GM19397 (cell line): ENCODE measurements around the gene LENG8.
"Not testable (repeated sequence)": the region's sequence is repeated elsewhere in the genome, so short reads cannot be mapped to it uniquely, and the experiment has no call there.

Experiments used
- ATAC-seq: cut with Tn5 transposase; IDR thresholded peaks from one replicate; pipeline ENCODE4 v1.9.1; 2021; ENCODE audit warnings: mild to moderate bottlenecking, moderate library complexity; ENCODE audit not compliant: unreplicated experiment

Gene LENG8

DNA sequence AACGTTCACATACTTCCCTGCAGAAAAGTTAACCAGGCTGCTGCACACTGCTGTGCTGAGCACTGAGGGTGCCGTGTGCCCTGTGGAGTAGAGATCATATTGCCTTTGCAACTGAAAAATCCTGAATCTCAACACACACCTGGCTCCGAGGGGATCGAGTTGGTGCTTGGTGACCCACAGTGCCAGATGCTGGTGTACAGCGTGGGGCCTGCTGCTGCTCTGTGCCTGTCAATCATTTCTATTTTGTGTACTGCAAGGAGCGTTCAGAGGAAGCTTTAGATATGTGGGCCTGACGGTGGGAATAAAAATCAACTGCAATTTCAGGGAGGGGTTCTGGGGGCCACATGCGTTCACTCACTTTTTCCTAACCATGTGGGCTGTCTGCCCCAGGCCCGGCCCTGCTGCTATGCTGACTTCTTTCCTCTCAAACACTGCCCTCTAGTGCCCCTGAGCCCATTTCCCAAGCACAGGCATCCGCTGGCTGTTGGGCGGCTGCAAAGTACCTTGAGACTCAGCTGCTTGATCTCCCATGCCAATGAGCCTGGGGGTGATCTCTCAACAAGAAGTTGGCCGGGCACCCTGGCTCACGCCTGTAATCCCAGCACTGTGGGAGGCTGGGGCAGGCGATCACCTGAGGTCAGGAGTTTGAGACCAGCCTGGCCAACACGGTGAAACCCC is 9.7 kb upstream of the LENG8 start:
- no peak for ATAC-seq

DNA sequence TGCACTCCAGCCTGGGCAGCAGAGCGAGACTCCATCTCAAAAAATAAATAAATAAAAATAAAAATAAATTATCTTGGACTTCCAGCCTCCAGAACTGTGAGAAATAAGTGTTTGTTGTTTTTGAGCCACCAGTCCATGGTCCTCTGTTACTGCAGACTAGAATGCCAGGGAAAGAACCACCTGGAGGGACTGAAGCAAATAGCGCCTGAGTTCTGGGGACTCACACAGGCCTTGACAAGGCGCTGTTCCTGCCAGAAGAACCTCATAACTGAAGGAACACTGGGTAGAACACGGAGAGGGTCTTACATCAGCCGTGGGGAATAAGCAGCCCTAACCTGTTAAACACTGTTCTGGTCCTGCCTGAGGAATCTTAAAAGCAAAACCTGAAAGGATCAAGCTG is 8.4 kb upstream of the LENG8 start:
- no peak for ATAC-seq

DNA sequence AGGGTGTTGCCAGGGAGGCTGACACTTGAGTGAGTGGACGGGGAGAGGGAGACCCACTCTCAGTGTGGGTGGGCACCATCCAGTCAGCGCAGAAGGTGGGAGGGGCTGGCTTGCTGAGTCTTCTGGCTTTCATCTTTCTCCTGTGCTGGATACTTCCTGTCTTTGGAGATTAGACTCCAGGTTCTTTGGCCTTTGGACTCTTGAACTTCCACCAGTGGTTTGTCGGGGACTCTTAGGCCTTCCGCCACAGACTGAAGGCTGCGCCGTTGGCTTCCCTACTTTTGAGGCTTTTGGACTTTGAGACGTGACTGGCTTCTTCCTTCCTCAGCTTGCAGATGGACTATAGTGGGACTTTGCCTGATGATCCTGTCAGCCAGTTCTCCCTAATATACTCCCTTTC is 4.3 kb upstream of the LENG8 start:
- no peak for ATAC-seq

DNA sequence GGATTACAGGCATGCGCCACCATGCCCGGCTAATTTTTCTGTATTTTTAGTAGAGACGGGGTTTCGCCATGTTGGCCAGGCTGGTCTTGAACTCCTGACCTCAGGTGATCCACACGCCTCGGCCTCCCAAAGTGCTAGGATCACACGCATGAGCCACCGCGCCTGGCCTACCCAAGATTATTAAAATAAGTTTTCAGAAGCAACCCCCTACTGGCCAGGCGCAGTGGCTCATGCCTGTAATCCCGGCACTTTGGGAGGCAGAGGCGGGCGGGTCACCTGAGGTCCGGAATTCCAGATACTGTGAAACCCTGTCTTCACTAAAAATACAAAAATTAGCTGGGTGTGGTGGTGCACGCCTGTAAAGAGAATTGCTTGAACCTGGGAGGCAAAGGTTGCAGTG is 2.6 kb upstream of the LENG8 start:
- ATAC-seq = not testable (repeated sequence)

DNA sequence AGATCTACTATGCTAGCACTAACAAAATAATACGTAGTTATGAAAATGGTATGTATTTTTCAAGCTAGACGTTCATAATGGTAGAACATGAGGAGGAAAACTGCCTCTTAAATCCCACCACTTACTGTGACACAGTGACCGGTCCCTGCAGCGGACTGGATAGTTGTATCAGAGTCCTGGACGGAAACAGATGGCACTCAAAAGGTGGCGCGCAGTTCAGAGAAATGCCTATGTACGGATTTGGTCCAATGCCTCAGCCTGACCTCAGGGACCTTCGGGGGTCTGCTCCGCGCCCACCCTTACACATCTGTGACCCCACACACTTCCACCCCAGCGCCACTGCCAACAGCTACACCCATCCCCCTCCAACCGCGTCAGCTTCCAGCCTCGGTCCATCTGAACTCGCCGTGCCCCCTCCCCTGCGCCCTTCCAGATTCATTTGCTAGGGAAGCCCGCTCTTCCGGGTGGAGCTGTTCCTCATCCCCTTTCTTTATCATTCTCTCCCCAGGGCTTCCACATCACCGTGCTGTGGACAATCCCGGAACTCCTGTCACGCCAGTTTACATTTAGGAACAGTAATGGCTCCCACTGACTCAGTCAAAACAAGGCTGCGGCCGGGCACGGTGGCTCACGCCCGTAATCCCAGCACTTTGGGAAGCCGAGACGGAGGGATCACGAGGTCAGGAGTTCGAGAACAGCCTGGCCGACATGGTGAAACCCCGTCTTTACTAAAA is 792 bp upstream of the LENG8 start:
- peak; percentile 1 for ATAC-seq

DNA sequence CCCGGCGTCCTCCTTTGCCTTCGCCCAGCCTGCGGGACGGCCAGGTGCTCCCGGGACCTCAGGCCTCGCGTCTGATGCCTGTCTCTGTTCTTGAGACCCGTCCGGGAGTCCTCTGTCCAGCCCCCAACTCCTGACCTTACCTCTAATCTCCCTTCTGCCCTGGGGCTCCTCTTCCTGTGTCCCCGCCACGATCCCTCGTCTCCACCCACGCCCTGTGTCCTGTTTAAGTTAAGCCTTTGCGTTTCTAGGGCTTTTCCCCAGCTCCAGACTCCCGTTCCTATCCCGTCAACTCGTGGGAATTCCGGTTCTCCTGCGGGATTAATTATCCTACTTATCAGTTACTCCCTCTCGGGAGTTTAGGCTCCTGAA is 686 bp downstream of the LENG8 start:
- ATAC-seq = no peak

DNA sequence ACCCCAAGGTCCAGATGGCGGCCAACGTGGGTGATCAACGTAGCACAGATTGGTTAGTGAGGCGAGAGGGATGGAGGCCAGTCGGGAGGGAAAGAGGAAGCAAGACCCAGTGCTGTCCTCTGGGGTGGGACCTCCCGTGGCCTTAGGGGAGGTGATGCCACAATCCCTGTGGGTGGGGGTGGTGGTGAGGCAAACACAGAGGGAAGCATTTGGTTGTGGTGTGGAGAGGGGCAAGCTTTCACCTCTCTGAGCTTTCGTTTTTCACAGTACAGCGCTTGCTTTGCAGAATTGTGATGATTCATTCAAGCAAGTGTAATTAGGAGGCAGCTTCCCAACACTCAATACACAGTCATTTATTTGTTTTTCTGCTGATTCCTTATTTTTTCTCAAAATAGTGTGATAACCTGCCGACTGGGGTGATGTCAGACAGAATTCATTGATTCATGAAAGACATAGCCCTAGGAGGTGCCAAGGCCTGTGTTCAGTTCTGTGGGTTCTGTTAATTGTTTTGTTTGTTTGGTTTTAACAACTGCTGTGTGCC is 2.4 kb downstream of the LENG8 start:
- ATAC-seq = no peak

DNA sequence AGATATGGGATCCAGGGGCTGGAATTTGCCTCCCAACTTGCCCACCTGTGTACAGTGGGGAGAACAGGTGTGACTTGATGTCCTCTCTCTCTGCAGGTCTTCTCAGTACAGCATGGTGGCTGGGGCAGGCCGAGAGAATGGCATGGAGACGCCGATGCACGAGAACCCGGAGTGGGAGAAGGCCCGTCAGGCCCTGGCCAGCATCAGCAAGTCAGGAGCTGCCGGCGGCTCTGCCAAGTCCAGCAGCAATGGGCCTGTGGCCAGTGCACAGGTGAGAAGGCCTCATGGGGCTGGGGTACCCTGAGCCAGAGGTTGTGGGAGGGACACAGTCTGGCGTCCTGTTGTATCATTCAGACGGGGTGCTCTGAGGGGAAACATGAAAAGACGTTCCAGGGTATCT is 3.0 kb downstream of the LENG8 start:
- ATAC-seq = no peak

DNA sequence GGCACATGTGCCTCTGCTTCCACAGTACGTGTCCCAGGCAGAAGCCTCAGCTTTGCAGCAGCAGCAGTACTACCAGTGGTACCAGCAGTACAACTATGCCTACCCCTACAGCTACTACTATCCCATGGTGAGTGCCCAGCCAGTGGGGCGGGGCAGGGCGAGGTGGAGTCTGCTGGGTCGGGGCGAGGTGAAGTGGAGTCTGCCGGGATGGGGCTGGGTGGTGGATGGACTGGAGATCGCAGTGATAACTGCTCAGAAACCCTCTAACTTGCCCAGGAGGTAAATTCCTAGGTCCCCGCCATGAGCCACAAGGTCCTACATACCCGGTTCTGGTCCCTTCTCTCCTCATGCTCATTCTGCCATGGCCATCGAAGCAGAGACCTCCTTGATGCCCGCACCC is 3.6 kb downstream of the LENG8 start:
- no peak for ATAC-seq

DNA sequence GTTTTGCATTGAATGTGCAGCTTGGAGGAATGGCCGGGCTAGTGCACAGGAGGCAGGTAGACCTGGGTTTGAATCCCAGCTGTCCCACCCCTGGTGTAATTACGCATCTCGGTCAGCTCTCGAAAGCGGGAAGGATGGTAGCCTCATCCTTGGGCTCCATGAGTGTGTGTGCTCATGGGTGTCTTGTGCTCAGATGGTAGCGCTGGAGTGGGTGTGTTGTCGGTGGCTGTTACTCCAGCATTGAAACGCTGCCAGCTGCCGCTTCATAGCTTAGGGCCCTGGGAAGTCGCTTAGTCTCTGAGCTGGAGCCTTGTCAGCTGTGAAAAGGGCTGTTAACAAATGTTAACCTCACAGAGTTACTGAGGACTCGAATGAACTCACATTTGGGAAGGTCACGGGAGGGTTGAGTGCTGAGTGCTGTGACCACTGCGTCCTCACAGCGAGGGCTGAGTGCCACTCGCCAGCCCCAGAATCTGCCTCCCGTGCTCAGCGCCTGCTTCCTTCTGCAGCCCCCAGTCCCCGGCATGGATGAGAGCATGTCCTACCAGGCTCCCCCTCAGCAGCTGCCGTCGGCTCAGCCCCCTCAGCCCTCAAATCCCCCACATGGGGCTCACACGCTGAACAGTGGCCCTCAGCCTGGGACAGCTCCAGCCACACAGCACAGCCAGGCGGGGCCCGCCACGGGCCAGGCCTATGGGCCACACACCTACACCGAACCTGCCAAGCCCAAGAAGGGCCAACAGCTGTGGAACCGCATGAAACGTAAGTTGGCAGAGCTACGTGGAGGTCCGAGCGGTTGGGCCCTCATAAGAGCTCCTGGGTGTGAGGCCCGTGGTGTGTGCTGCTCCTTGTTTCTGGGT is 5.2 kb downstream of the LENG8 start:
- no peak for ATAC-seq

DNA sequence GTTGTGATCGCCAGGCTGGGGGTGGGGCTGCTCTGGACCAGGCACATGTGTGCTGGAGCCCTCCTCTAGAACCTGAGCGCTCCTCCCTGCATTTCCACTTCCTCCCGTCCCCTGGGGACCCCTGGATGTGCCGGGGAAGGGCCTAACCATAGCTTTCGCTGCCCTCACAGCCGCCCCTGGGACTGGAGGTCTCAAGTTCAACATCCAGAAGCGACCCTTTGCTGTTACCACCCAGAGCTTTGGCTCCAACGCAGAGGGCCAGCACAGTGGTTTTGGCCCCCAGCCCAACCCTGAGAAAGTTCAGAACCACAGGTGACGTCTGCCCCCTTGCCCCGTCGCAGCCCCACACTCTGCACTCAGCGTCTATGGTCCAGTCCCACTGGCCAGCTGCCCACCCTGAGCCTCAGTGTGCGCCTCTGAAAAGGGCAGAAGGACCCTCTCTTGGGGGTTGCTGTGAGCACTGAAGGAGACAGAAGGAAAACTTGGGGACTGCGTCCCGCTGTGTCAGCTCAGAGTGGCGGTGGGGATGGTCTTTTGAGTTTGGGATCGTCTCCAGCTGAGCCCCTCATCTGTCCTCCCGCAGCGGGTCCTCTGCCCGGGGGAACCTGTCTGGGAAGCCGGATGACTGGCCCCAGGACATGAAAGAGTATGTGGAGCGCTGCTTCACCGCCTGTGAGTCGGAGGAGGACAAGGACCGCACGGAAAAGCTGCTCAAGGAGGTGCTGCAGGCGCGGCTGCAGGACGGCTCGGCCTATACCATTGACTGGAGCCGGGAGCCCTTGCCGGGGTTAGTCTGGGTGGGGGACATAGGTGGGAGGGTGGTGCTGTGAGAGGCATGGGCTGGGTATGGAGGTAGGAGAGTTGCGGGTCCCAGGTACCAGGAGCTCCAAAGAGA is 6.0 kb downstream of the LENG8 start:
- no peak for ATAC-seq

DNA sequence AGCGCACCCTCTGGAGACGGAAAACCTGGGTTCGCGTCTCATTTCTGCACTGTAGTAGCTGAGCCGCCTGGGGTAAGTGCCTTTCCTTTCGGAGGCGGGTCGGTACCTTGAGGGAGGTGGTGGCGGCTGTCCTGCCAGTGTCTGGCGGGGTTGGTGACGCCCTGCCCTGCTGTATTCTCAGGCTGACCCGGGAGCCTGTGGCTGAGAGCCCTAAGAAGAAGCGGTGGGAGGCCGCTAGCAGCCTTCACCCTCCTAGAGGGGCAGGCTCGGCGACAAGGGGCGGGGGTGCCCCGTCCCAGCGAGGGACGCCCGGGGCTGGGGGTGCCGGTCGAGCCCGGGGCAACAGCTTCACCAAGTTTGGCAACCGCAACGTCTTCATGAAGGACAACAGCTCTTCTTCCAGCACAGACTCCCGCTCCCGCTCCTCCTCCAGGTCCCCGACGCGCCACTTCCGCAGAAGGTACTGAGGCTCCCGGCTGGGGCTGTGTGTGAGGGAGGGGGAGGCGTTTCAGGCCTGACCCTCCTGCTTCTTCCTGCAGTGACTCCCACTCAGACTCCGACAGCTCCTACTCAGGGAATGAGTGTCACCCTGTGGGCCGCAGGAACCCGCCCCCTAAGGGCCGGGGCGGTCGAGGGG is 6.9 kb downstream of the LENG8 start:
- no peak for ATAC-seq

DNA sequence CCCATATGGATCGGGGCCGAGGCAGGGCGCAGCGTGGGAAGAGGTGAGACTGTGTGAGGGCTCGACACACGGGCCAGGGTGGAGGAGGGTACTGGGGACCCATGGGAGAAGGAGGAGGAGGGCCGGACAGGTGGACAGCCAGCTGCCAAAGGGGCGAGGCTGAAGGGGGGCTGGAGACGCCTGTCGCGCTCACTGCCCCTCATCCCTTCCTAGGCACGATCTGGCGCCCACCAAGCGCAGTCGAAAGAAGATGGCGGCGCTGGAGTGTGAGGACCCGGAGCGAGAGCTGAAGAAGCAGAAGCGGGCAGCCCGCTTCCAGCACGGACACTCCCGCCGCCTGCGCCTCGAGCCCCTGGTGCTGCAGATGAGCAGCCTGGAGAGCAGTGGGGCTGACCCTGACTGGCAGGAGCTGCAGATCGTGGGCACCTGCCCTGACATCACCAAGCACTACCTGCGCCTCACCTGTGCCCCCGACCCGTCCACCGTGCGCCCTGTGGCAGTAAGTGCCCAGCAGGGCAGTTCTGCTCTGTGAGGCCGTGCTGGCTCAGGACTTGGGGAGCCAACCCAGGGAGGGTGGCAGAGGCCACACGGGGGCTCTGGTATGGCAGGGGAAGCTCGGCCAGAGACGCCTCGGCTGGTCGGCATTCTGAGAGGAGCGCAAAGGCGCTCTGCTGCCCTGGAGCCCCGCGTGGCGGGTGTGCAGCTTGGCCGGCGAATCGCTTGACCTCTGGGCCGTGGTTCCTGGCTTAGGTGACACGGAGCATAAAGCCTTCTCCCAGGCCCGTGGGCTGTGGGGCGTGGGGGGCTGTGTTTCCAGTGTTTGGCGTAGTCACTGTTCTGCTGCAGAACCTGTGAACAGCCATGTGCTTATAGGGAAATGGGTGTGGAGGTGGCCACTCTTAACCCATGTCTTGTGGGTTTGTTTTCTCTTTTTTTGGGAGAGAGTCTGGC is 7.7 kb downstream of the LENG8 start:
- no peak for ATAC-seq

DNA sequence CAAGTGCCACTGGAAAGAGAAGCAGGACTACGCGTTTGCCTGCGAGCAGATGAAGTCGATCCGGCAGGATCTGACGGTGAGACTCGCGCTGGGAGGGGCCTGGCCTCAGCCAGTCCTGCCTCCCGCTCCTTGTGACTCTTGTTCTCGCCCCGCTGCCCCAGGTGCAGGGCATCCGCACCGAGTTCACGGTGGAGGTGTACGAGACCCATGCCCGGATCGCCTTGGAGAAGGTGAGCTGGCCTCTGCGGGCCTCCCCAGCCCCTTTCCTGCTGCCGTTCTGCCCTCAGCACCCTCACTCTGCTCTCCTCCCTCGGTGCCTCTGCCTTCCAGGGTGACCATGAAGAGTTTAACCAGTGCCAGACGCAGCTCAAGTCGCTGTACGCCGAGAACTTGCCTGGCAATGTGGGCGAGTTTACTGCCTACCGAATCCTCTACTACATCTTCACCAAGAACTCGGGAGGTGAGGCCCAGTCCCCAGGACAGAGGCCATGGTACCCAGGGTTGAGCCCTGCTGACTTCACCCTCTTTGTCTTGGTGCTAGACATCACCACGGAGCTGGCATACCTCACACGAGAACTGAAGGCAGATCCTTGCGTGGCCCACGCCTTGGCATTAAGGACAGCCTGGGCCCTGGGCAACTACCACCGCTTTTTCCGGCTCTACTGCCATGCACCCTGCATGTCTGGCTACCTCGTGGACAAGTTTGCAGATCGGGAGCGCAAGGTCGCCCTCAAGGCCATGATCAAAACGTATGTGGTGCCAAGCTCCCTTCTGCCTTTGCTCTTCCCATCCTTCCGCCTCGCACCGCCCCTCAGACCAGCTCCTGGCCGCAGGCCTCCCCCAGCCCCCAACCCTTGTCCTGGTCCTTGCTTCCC is 9.0 kb downstream of the LENG8 start:
- ATAC-seq = no peak

DNA sequence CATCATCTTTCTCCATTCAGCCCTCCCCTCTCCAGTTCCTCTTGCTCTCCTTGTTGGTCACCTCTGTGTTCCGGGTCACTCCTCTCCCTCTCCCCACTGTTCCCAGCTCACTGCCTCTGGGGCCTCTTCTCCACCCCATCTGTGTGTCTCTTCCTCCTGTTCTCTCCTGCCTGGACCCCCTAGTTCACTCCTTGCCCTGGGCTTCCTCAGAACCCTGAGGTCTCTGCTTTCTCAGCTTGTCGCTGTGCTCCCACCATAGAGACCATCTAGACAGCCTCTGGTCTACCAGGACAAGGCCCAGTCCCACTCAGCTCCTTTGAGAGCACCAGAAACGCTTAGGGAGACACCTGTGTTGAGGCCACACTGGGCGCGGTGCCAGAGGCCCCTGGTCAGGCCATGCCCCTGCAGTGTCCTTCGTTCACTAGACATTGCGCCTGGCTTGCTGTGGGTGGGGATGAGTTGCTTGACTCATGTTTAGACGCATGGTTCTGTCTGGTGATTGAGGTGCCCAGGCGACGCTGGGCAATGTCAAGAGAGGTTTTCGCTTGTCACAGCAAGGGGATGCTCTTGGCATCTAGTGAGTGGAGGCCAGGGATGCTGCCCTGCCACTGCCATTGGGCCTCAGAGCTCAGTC is 9.8 kb downstream of the LENG8 start:
- ATAC-seq = no peak

DNA sequence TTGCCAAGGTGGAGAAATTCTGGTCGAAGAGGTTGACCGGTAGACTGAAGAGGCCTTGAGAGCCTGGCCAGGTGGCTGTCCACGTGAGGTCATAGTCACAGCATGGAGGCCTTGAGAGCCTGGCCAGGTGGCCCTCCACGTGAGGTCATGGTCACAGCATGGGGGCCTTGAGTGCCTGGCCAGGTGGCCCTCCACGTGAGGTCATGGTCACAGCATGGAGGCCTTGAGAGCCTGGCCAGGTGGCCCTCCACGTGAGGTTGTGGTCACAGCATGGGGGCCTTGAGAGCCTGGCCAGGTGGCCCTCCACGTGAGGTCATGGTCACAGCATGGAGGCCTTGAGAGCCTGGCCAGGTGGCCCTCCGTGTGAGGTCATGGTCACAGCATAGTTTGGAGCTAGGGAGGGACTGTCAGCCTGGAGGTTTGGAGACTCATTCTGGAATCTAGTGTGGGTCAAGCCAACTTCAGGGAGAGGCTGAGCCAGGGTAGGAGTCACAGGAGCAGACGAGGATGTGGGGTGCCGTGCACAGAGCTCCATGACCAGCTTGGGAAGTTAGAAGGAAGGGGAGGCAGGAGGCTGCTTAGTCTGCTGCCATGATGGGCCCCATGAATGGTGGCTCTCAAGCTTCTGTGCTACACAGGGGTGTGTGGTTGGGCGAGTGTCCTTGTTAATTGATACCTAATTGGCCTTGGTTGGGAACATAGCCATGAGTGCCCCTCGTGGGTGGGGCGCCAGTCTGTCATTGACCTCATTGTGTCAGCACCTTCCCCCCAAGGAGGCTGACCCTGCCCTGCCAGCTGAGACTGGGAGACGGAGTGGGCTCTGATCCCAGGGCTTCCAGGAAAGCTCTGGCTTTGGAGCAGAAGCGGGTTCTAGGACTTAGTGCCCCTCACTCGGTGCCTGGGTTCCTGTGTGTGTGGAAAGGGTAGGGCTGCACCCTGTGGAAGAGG is 10.6 kb downstream of the LENG8 start:
- ATAC-seq = no peak
